SH-SY5Y (cell line): Measurements from ENCODE around the gene MAGIX.

Source experiments
- GATA2 ChIP-seq: IDR thresholded peaks from 2 replicates; pipeline ENCODE4 v1.6.1; 2011; ENCODE audit warnings: mild to moderate bottlenecking, low read depth, low read length
- GATA3 ChIP-seq: IDR thresholded peaks from 2 replicates; pipeline ENCODE4 v1.6.1; 2011; ENCODE audit warnings: low read depth, mild to moderate bottlenecking, low read length, moderate library complexity

GRCh38 chrX:49199315-49199595, 36.7 kb downstream of the MAGIX start:
- TF ChIP-seq GATA2 (no peak), GATA3 (no peak)
